NCI-H1930 (cell line): ENCODE measurements around the gene GBX1.

ENCODE experiments used
- DNase-seq, 2 experiments: peaks; one replicate each; lab custom pipeline; 2025; lab: John Stamatoyannopoulos, UW

The GBX1 gene

GRCh38 chr7:151173386-151174245 lies 6.1 kb upstream of the GBX1 start:
- DNase-seq = no peak

- peak; percentile 54 to 80 for DNase-seq
Measured at GRCh38 chr7:151172273-151173141, 5.0 kb upstream of the GBX1 start.

DNA sequence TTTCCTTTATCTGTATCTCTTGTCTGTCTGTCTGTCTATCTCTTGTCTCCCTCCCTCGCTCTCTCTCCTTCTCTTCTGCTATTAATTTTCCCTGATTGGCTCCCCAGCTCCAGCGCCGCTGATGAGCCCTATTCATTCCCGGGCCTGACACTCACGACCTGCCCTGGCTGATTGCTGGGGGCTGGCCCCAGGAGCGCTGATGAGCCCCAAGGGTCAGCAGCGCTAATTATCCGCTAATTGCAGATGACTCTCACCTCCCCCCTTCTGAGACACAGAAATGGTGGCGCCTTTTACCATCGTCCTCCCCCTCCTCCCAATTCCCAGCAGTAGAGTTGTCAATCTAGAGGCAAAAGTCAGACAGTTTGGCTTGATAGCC lies 1.3 kb upstream of the GBX1 start:
- no peak for DNase-seq

DNA sequence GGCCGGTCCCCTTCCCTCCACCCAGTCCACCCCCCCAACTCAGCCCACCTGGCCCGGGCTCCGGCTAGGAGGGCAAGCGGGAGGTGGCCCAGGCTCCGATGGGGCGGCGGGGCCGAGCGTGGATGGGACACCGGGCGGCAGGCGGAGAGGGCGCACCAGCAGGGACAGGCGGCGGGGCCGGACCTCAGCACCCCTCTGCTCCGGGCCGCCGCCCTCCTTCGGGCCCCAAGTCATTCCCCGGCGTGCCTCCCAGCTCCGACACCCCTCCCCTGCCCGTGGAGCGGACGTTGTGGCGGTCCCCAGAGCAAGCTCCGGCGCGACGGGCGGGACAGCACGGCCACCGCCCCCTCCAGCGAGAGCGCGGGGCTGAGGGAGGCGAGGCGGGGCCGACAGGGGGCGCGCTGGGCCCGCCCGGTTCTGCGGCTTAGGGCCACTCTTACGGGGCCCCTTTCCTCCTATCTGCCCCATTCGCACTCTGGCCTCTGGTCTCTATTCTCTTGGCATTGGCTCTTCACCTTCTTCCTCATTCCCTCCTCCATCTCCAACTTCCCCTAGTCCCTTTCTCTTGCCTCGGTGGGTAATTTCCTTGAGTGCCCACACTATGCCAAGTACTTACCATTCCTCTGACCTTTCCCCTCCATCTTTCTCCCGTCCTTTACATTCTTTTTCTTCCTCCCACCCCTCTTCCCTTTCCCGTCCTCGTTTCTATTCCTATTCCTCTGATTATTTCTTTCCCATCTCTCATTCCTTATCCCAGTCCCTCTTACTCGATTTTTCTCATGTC lies 701 bp upstream of the GBX1 start:
- DNase-seq = peak; percentile 37 to 82

DNA sequence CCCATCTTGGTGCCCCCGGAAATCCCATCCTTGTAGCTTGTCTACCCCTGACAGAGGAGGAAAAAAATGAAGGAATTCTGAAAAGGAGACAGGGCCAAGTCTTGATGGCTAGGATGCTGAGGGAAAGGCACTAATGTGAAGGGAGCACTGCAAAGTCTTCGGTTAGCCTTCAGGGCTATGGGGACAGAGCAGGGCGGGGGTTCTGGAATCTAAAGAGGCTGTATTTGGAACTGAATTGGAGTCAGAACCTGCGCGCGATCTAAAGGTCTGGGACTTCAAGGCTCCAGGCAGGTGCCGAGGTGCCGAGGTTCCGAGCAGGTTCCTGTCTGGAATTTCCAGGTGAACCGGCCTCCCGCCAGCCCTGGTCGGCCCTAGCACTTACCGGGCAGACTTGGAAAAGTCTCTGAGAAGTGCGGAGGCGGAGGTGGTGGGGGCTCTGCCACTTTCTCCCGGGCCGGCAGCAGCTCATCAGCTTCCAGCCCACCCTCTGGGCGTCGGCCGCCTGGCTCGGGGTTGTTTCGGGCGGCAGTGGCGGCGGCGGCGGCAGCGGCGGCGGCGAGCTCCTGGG lies 781 bp downstream of the GBX1 start:
- DNase-seq = no peak

DNA sequence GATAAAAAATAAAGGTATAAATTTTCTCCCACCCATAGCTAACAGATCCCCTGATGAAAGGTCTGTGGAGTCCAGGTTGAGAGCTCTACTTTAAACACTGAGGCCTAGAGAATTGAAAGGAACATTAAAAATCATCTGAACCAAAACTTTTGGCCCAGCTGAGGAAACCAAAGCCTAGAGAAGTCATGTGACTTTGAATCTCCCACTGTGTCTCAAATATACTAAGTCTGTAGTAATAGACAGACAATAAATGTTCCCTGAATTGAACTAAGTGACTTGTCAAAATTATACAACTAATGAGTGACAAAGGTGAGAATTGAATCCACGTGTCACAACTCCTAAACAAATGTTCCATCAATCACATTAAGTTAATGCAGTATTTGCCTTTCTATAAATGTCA lies 5.7 kb downstream of the GBX1 start:
- DNase-seq = no peak

DNA sequence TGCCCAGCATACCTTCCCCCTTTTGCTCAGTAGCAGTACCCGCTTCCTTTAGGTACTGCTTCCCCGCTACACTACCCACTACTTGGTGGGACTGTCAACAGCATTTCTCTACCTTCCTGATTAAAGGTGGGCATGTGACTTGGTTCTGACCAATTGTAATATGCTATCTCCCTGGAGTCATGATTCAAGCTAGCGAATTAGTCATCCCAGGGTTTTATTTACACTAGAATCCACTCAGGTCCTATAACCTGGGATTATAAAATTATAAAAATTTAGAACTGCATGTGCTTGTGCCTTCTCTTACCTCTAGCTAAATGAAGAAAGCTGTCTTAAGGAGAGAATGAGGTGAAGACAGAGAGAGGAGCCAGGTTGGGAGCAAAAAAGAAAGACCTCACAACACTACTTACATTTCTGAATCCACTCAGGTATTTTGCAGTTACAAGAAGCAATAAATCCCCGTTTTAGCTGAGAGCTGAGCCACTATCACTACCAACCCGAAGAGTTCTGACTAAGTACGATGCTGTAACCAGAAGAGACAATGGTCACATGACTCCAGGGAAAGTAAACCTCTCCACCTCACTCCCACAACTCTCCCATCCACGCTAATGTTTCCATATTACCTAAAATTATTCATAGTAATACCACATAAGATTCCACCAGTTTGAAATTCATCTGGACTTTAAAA lies 9.7 kb downstream of the GBX1 start:
- no peak for DNase-seq

GRCh38 chr7:151152643-151153513 lies 14.6 kb downstream of the GBX1 start:
- DNase-seq = no peak

DNA sequence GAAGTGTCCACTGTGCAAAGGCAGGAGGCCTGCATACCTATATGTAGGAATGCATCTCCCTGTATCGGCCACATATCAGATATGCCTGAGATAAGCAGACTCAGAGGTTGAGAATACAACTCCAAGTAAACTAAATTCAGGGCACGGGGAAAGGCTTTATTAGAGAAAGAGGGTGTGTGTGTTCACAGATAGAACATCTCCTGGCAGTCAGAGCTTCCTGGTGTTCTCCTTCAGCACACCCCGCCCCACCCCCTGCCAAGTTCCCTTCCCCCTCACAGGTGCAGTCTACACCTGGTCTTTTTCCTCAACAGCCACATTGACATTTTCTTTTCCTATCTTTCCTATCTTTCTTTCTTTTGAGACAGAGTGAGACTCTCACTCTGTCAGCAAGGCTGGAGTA lies 17.1 kb downstream of the GBX1 start:
- DNase-seq = no peak

DNA sequence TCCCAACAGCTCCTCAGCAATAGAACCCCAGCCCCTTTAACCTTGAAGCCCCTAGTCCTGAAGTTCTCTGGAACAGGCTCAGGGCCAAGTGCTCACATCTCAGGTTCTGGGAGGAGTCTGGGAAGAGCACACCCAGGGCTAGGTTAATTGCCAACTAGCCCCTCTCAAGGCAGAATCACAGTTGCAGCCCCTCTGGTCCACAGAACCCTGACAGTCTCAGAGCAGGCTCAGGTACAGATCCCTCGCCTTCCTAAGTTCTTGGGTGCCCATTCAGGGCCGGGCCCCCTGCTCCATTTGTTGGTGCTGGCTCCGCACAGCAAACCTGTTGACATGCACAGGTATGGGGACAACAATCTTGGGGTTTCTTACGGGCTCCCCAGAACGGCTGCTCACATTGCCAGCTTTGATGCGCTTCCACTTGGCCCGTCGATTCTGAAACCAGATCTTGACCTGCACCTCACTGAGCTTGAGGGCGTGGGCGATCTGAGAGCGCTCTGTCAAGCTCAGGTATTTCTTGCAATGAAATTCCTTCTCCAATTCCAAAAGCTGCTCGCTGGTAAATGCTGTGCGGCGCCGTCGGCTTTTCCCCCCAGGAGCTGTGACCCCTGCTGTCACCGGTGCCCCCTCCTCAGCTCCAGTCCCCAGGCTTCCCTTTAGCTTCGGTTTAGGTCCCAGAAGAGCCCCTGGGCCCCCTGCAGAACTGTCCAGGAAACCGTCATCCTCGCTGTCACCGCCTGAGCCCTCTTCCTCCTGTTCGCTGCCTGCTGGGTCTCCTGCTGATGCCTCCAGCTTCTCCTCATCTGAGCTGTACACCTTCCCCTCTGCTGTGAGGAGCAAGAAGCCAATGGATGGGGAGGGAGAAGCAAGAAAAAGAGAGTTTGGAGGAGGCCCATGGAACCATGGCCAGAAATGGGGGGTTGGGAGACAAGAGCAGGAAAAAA lies 18.9 kb downstream of the GBX1 start:
- no peak for DNase-seq

GRCh38 chr7:151146761-151147160 lies 20.7 kb downstream of the GBX1 start:
- no peak for DNase-seq

DNA sequence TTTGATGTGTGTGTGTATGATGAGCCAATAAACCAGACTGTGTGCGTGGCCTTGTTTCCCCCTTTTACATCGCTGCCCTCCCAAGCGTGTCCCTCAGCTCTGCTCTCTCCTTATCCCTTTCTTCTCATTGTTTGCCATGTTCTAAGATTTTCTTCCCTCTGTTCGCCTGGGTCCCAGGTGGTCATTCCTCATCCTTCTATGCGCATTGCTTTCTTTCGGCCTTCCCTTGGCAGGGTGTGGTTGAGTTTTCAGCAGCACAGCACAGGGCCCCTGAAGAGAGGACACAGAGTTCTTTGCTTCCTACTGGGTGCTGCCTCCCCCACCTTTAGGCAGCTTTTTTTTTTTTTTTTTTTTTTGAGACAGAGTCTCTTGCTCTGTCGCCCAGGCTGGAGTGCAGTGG lies 23.1 kb downstream of the GBX1 start:
- DNase-seq = no peak

DNA sequence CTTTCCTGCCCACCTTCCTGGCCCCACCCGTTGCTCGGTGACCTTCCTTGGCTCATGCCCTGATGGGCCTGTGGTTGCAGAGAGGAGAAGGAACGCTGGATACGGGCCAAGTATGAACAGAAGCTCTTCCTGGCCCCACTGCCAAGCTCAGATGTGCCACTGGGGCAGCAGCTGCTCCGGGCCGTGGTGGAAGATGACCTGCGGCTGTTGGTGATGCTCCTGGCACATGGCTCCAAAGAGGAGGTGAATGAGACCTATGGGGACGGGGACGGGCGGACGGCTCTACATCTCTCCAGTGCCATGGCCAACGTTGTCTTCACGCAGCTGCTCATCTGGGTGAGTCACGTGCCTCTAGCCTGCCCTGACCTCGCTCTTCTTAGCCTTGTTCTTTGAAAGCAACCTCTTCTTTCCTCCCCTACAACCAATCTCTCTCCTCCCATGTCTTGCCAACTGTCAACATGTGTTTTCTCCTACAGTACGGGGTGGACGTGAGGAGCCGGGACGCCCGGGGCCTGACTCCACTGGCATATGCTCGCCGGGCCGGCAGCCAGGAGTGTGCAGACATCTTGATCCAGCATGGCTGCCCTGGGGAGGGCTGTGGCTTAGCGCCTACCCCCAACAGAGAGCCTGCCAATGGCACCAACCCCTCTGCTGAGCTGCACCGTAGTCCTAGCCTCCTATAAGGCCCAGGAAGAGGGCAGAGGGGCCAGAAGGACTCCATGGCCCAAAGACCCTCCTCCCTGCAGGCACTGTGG lies 24.1 kb downstream of the GBX1 start:
- DNase-seq = no peak

DNA sequence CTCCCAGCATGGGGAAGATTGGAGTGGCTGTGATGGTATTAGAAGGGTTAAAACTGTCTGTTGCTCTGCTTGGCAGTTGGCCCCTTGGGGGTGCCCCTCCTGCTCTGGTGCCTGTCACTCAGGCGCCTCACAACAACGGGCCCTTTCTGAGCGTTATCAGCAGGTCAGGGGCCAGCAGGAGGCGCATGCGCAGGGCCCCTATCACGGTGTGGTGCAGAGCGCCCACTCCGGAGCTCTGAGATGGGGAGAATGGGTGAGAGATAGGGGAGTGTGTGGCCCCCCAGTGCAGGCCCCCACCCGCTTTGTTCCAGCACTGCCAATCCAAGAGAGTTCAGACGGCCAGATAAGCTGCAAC lies 24.8 kb downstream of the GBX1 start:
- DNase-seq = no peak

DNA sequence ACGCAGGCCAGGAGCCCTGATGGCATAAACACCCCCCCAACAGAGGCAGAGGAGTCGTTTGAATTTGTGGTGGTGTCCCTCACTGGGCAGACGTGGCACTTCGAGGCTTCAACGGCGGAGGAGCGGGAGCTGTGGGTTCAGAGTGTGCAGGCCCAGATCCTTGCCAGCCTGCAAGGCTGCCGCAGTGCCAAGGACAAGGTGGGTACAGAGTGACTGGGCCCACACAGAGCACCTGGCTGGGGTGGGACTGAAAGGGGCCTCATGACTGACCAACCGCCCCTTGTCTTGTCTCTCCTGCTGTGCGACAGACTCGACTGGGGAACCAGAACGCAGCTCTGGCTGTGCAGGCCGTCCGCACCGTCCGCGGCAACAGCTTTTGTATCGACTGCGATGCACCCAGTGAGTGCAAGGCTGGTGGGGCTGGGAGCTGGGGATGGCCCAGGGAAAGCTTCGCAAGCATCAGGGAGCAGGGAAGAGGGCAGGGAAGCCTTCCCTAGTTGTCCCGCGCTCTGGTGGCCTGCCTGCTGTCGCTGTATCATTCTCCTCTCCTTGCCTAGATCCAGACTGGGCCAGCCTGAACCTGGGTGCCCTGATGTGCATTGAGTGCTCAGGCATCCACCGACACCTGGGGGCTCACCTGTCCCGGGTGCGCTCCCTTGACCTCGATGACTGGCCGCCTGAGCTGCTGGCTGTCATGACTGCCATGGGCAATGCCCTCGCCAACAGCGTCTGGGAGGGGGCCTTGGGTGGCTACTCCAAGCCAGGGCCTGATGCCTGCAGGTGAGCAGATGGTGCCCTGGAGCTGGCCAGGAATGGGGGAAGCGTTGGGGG lies 25.4 kb downstream of the GBX1 start:
- DNase-seq = no peak

DNA sequence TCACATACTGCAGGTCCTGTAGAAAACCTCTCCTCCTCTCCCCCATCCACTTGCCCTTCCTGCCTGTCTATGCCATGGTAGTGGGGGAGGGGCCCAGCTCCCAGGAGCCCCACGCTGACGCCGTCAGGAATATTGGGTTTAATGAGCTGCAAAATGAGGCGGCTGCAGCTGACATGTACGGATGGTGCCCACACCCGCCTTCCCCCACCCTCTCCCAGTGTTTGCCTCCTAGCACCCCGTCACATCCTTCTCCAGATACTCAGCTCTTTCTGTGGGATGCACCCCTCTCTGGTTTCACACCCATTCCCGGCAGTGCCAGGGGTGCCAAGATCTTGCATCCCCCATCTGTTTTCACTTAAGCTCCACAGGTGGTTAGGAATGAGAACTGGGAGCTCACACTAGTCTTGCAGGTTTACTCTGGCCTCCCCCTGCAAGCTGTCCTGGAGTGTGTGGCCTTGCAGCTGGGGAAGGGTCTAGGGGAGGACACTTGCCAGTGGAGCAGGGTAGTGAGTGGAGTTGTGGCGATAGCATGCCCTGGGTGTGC lies 26.1 kb downstream of the GBX1 start:
- no peak for DNase-seq

DNA sequence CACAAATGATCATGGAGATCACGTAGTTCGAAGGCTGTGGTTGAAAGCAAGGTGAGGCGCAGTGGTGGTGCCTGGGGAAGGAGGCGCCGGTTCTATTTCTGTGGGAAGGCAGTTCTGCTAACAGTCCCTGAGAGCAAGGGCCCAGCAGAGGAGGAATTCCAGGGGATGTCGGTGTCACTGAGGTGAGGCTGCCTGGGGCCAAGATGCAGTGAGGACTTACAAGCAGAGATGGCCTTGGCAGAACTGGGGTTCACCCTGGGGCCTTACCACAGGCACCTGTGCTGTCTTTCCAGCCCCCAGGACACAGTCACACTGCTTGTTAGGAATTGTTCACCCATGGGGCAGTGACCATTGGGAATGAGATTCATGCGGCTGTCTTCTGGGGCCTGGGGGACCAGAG lies 26.7 kb downstream of the GBX1 start:
- DNase-seq = no peak

DNA sequence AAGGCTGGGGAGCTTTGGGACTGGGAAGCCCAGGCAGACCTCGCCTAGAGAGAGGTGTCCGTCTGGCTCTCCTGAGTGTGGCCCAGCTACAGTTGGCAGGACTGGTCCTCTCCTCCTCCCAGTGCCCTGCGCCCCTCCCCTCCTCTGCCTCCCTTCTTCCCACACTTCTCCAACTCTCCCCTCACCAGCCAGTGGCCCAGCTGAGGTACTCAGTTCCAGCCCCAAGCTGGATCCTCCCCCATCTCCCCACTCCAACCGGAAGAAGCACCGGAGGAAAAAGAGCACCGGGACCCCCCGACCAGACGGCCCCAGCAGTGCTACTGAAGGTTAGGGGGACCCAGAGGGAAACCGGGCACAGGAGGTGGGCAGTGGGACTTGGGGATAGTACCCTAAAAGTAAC lies 27.7 kb downstream of the GBX1 start:
- DNase-seq = no peak
